Left ventricle myocardium inferior (tissue), 1 donor: Measurements from ENCODE around the gene PPY. TPM values are rescaled to one million over a fixed set of nuclear protein-coding genes. Genes with fewer than 3 reads are reported as not detected.
"Not testable (repeated sequence)": the region's sequence is repeated elsewhere in the genome, so short reads cannot be mapped to it uniquely, and the experiment has no call there.

Experiments
- DNase-seq: peaks from one replicate; pipeline ENCODE4 v3.0.0-alpha.2; 2020
- H3K27ac ChIP-seq: fragments of 200-600 bp; replicated peaks from 2 replicates; pipeline ENCODE4 v1.8.0; 2021
- H3K27me3 ChIP-seq: fragments of 200-600 bp; 2 replicates; pipeline ENCODE4 v1.8.0; 2021; ENCODE audit warnings: low read depth
- H3K36me3 ChIP-seq: fragments of 200-600 bp; 2 replicates; pipeline ENCODE4 v1.8.0; 2021
- H3K4me1 ChIP-seq: fragments of 200-600 bp; 2 replicates; pipeline ENCODE4 v1.8.0; 2021
- H3K4me3 ChIP-seq: fragments of 200-600 bp; 2 replicates; pipeline ENCODE4 v1.8.0; 2021; ENCODE audit warnings: mild to moderate bottlenecking, moderate library complexity
- H3K9me3 ChIP-seq: fragments of 200-600 bp; replicated peaks from 2 replicates; pipeline ENCODE4 v1.8.0; 2021
- CTCF ChIP-seq: fragments of 200-600 bp; IDR thresholded peaks from 2 replicates; pipeline ENCODE4 v1.8.0; 2021; ENCODE audit warnings: antibody characterized with exemption, mild to moderate bottlenecking, borderline replicate concordance
- intact Hi-C: fragments of 100-400 bp; cut with micrococcal nuclease; formaldehyde crosslinking; loops from one replicate; pipeline ENCODE4 v1.11.0; 2022
- total RNA-seq: library from RNA; stranded (reverse); fragmentation: NEBNext Ultra II Directional; extraction: Animal tissue kit (Norgen Biotek cat#: 25700); gene quantifications from one replicate; pipeline ENCODE4 v1.2.1, GENCODE V29; 2021
- donor health status: DM: no; HTN: yes; CAD: no; lungs with severe emphysema.

PPY gene
- total RNA-seq, 1 donor from 2014 or later, result not detected

- no peak for DNase-seq
- no peaks in the 10 kb centered on the region for H3K4me1 ChIP-seq
- H3K4me3 ChIP-seq, result no peak overlapping the region
- H3K27ac ChIP-seq, result no peak overlapping the region
- TF ChIP-seq CTCF, result no peak
- no peaks in the 10 kb centered on the region for H3K36me3 ChIP-seq
- H3K9me3 ChIP-seq, result no peaks in the 10 kb centered on the region
- intact Hi-C loops, result no loop called here
- peaks cover 28% of the 10 kb centered on the region for H3K27me3 ChIP-seq
Measured at GRCh38 chr17:43970366-43970765, 28.1 kb upstream of the PPY start.

- no peak overlapping the region for H3K27ac ChIP-seq
- no peak overlapping the region for H3K4me3 ChIP-seq
- DNase-seq, result no peak
- H3K9me3 ChIP-seq, result no peaks in the 10 kb centered on the region
- peaks cover 26% of the 10 kb centered on the region for H3K27me3 ChIP-seq
- no peak for TF ChIP-seq CTCF
- H3K36me3 ChIP-seq, result no peaks in the 10 kb centered on the region
- intact Hi-C loops, result no loop called here
- H3K4me1 ChIP-seq, result no peaks in the 10 kb centered on the region
Measured at GRCh38 chr17:43967251-43967875, 25.1 kb upstream of the PPY start.

GRCh38 chr17:43966276-43966675 lies 24.0 kb upstream of the PPY start:
- no peak overlapping the region for H3K27ac ChIP-seq
- no peak for DNase-seq
- intact Hi-C loops, result no loop called here
- H3K4me1 ChIP-seq, result no peaks in the 10 kb centered on the region
- H3K4me3 ChIP-seq, result no peak overlapping the region
- TF ChIP-seq CTCF, result no peak
- peaks cover 32% of the 10 kb centered on the region for H3K27me3 ChIP-seq
- H3K36me3 ChIP-seq, result no peaks in the 10 kb centered on the region
- no peaks in the 10 kb centered on the region for H3K9me3 ChIP-seq

- Histone ChIP-seq H3K27ac (no peak overlapping the region), H3K9me3 (no peaks in the 10 kb centered on the region), H3K36me3 (no peaks in the 10 kb centered on the region), H3K27me3 (peaks cover 50% of the 10 kb centered on the region), H3K4me3 (no peak overlapping the region), H3K4me1 (no peaks in the 10 kb centered on the region)
- no peak for DNase-seq
- no peak for TF ChIP-seq CTCF
- intact Hi-C loops, result no loop called here
Measured at GRCh38 chr17:43962479-43962878, 20.2 kb upstream of the PPY start.

GRCh38 chr17:43961954-43962353 lies 19.7 kb upstream of the PPY start:
- Histone ChIP-seq H3K4me3 (no peak overlapping the region), H3K9me3 (no peaks in the 10 kb centered on the region), H3K27ac (no peak overlapping the region), H3K36me3 (no peaks in the 10 kb centered on the region), H3K27me3 (peaks cover 54% of the 10 kb centered on the region), H3K4me1 (no peaks in the 10 kb centered on the region)
- intact Hi-C loops, result no loop called here
- no peak for DNase-seq
- no peak for TF ChIP-seq CTCF

GRCh38 chr17:43961292-43961691 lies 19.0 kb upstream of the PPY start:
- H3K9me3 ChIP-seq, intact Hi-C loops, DNase-seq: not testable (repeated sequence)

More at GRCh38 chr17:43961292-43961691, 19.0 kb upstream of the PPY start:
- H3K27ac ChIP-seq, H3K4me3 ChIP-seq, H3K36me3 ChIP-seq, H3K4me1 ChIP-seq: not testable (repeated sequence)
- H3K27me3 ChIP-seq, result peaks cover 60% of the 10 kb centered on the region
